Adrenal gland (tissue), 5 donors: ENCODE measurements around the gene NISCH.

Experiments used
- POLR2A ChIP-seq, 2 donors: fragments of 450-650 bp; IDR thresholded peaks; one replicate each; pipeline ENCODE4 v1.6.1; 2017; ENCODE audit warnings: antibody characterized with exemption in 2 of 2, mild to moderate bottlenecking in 2 of 2, moderate library complexity in 1 of 2
- TF ChIP-seq, protein P1 (sequence below), 6 experiments: fragments of 450-650 bp in 4 of 6; fragments of 200-600 bp in 2 of 6; sonication (generic) in 1 of 6; IDR thresholded peaks; 1 replicate in 5 of 6; 2 replicates in 1 of 6; pipeline versions ENCODE4 v1.5.1 to v1.8.0; 2016 to 2021; ENCODE audit warnings: antibody characterized with exemption in 6 of 6, mild to moderate bottlenecking in 2 of 6, moderate library complexity in 1 of 6
- donor health status: DM: no; HTN: no; CAD: no.

DNA sequence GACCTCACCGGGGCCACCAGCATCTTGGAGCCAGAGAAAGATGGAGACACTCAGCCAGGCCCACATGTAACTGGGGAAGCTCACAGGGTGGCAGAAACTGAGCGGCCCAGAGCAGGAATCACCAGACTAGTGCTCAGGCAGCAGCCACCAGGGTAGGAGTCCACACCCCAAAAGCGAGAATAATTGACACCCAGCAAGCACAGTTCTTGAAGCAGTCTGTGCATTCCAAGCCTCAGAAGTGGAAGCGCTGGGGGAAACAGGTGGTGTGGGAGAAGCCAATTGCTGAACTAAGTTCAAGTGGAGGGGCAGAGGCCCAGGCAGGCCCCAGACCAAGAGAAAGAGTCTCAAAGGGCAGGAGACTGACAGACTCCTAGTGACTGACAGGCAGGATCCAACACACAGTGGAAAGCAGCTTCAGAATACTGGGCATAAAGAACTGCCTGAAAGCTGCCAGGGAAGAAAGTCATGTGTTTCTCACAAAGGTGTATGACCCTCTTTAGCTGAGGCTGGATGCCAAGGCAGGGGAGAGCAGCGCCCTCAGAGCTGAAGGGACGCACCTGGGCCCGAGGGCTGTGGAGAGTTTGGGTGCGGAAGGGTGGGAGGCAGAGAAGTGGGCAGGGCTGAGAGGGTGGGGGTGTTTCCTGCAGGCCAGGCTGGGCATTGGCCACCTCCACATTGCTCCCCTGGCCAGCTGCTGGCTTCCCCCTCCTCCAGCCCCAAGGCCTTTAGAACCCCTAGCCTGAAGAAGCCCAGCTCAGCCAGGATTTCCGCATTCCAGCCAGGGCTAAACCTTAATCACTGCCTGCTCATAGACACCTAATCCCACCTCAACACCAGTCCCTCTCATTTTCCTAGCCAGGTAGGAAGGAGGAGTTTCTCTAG, 70.5 kb downstream of the NISCH start:
- no peak for TF ChIP-seq POLR2A (IDR thresholded peaks at IDR 0.05)
- TF ChIP-seq, protein P1, sequence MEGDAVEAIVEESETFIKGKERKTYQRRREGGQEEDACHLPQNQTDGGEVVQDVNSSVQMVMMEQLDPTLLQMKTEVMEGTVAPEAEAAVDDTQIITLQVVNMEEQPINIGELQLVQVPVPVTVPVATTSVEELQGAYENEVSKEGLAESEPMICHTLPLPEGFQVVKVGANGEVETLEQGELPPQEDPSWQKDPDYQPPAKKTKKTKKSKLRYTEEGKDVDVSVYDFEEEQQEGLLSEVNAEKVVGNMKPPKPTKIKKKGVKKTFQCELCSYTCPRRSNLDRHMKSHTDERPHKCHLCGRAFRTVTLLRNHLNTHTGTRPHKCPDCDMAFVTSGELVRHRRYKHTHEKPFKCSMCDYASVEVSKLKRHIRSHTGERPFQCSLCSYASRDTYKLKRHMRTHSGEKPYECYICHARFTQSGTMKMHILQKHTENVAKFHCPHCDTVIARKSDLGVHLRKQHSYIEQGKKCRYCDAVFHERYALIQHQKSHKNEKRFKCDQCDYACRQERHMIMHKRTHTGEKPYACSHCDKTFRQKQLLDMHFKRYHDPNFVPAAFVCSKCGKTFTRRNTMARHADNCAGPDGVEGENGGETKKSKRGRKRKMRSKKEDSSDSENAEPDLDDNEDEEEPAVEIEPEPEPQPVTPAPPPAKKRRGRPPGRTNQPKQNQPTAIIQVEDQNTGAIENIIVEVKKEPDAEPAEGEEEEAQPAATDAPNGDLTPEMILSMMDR (IDR thresholded peaks at IDR 0.05), result no peak
